K562 treated with DMSO at 1 percent for 24 hours (cell line): ENCODE measurements around the gene NHLRC2. TPM values are rescaled to one million over a fixed set of nuclear protein-coding genes. Genes with fewer than 3 reads are reported as not detected.

Experiments used
- total RNA-seq: library from RNA; unstranded; fragments of 300-600 nt; gene quantifications from 2 replicates; pipeline ENCODE4 v1.2.3, GENCODE V29; 2022; ENCODE audit warnings: low read depth; ENCODE audit not compliant: insufficient read depth

NHLRC2 gene
- 2.2 and 2.6 TPM in 2 replicates for total RNA-seq

GRCh38 chr10:113854013-113854760 is at the start of gene NHLRC2, which contains the start of gene DCLRE1A:
NHLRC2 (plus strand) TSS chr10:113854661; CDS start chr10:113854873, 212 bp downstream.
DCLRE1A (minus strand) TSS chr10:113854082; CDS start chr10:113853182, 900 bp downstream.

Other genes starting within 250 kb of the NHLRC2 start
- gene NRAP, start 190.6 kb upstream of the NHLRC2 start, total RNA-seq = not detected in 2 replicates
- gene CASP7, start 174.7 kb upstream of the NHLRC2 start, total RNA-seq = 13.9 and 22.0 TPM in 2 replicates
- gene PLEKHS1, start 103.0 kb upstream of the NHLRC2 start, total RNA-seq = not detected in 2 replicates
- 9.9 and 10.6 TPM in 2 replicates for gene DCLRE1A, start 579 bp upstream of the NHLRC2 start, total RNA-seq
- 0.12 TPM in 1 of 2 replicates, not detected in the other for gene ADRB1, start 189.2 kb downstream of the NHLRC2 start, total RNA-seq